Neural progenitor cell (in vitro differentiated cells): ENCODE data around the gene PMS1. TPM values are rescaled to one million over a fixed set of nuclear protein-coding genes. Genes with fewer than 3 reads are reported as not detected.

ENCODE experiments used
- DNase-seq: peaks from one replicate; pipeline ENCODE4 v3.0.0-alpha.2; 2016; ENCODE audit warnings: low spot score
- H2AFZ ChIP-seq: fragments of 200-600 bp; sonication (generic); replicated peaks from 2 replicates; pipeline ENCODE4 v1.6.1; 2016; ENCODE audit warnings: antibody characterized with exemption
- H3F3A ChIP-seq: fragments of 200-600 bp; sonication (generic); 2 replicates; pipeline ENCODE4 v1.6.1; 2016; ENCODE audit warnings: antibody characterized with exemption, low read depth
- H3K27ac ChIP-seq: fragments of 200-600 bp; sonication (generic); 2 replicates; pipeline ENCODE4 v1.5.1; 2016; ENCODE audit warnings: mild to moderate bottlenecking
- H3K27me3 ChIP-seq: fragments of 200-600 bp; sonication (generic); 2 replicates; pipeline ENCODE4 v1.6.1; 2016; ENCODE audit warnings: mild to moderate bottlenecking, moderate library complexity
- H3K36me3 ChIP-seq: fragments of 200-600 bp; sonication (generic); 2 replicates; pipeline ENCODE4 v1.5.1; 2016
- H3K4me1 ChIP-seq: fragments of 200-600 bp; sonication (generic); 2 replicates; pipeline ENCODE4 v1.6.1; 2016; ENCODE audit warnings: mixed run types
- H3K4me2 ChIP-seq: fragments of 200-600 bp; sonication (generic); 2 replicates; pipeline ENCODE4 v1.6.1; 2016
- H3K4me3 ChIP-seq: fragments of 200-600 bp; sonication (generic); 2 replicates; pipeline ENCODE4 v1.5.1; 2016
- H3K79me2 ChIP-seq: fragments of 200-600 bp; sonication (generic); 2 replicates; pipeline ENCODE4 v1.6.1; 2016; ENCODE audit warnings: low read depth
- H3K9ac ChIP-seq: fragments of 200-600 bp; sonication (generic); 2 replicates; pipeline ENCODE4 v1.6.1; 2016
- H3K9me3 ChIP-seq: fragments of 200-600 bp; sonication (generic); 2 replicates; pipeline ENCODE4 v1.5.1; 2016; ENCODE audit warnings: low read depth
- H4K20me1 ChIP-seq: fragments of 200-600 bp; sonication (generic); 2 replicates; pipeline ENCODE4 v1.6.1; 2016; ENCODE audit warnings: low read depth
- H3K27ac Mint-ChIP-seq: 3 replicates; pipeline ENCODE4 v1.8.0; 2021; ENCODE audit warnings: mixed read lengths
- H3K27me3 Mint-ChIP-seq: 2 replicates; pipeline ENCODE4 v1.8.0; 2022; ENCODE audit warnings: low read depth, mild to moderate bottlenecking, inconsistent platforms, moderate library complexity, mixed read lengths; ENCODE audit not compliant: insufficient read depth
- H3K36me3 Mint-ChIP-seq: 3 replicates; pipeline ENCODE4 v1.8.0; 2021; ENCODE audit warnings: mixed read lengths
- H3K4me1 Mint-ChIP-seq: 3 replicates; pipeline ENCODE4 v1.8.0; 2021; ENCODE audit warnings: mixed read lengths
- H3K4me3 Mint-ChIP-seq: 3 replicates; pipeline ENCODE4 v1.8.0; 2021; ENCODE audit warnings: mild to moderate bottlenecking, moderate library complexity, mixed read lengths
- H3K9me3 Mint-ChIP-seq: 3 replicates; pipeline ENCODE4 v1.8.0; 2020; ENCODE audit warnings: mixed read lengths
- EZH2 ChIP-seq: fragments of 200-600 bp; sonication (generic); IDR thresholded peaks from 2 replicates; pipeline ENCODE4 v1.6.1; 2017; ENCODE audit warnings: antibody characterized with exemption, mild to moderate bottlenecking, moderate library complexity
- EZH2phosphoT487 ChIP-seq: fragments of 200-600 bp; sonication (generic); IDR thresholded peaks from 2 replicates; pipeline ENCODE4 v1.6.1; 2017; ENCODE audit warnings: antibody characterized with exemption
- total RNA-seq: library from RNA; depleted of rRNA; stranded (reverse); fragments of >200 nt; gene quantifications from 2 replicates; pipeline ENCODE4 v1.2.3, GENCODE V29; 2015; ENCODE audit warnings: low replicate concordance
- TF ChIP-seq, protein P1 (sequence below): fragments of 200-600 bp; sonication (generic); IDR thresholded peaks from 2 replicates; pipeline ENCODE4 v1.5.1; 2017; ENCODE audit warnings: antibody characterized with exemption, mild to moderate bottlenecking

Gene PMS1
- total RNA-seq, 1 donor from 2014 or later, result 97.9 TPM

DNA sequence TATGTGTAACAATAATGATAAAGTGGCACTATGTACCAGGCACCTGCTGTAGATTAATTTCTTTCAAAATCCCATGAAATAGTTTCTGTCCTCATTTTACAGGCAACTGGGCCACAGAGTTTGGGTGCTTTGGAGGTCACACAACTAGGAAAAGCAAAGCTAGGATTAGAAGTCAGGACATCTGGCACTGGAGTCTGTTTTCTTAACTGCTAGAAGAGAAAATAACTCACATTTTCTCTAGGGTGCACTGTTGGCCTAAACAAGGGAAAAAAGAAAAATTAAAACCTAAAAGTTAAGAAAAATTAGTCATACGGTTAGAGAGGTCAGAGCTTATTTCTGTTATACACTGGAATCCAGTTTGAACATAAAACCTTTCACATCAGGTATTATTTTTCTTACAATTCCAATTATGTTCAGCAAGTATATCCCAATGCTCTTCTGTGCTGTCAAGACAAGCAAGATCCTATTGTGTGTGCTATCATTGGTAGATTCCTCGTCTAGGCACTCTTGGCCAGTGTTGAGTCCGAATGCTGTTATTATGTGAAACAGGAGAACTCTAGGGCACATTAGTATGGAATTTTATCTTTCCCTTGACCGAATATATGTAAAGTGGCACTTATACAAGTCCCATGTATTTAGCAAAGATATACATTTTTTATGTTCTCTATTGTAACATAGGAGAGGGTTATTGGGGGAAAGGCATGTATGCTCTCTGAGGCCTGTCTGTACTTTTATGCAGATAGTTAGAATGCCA lies 20.2 kb upstream of the PMS1 start:
- no peak for DNase-seq
- Mint-ChIP-seq H3K27me3 (no peaks in the 10 kb centered on the region), H3K4me1 (peaks cover 6% of the 10 kb centered on the region), H3K4me3 (peak overlapping the region; percentile 67), H3K27ac (no peak overlapping the region), H3K9me3 (no peaks in the 10 kb centered on the region), H3K36me3 (peaks cover 2% of the 10 kb centered on the region)
- Histone ChIP-seq H3K27ac (no peak overlapping the region), H3K36me3 (peaks cover 10% of the 10 kb centered on the region), H3F3A (peaks cover 26% of the 10 kb centered on the region), H4K20me1 (no peaks in the 10 kb centered on the region), H2AFZ (no peak overlapping the region), H3K4me1 (peaks cover 11% of the 10 kb centered on the region), H3K4me3 (peak overlapping the region; percentile 70), H3K4me2 (peak overlapping the region; percentile 81), H3K79me2 (peaks cover 12% of the 10 kb centered on the region), H3K27me3 (no peaks in the 10 kb centered on the region), H3K9ac (no peak overlapping the region), H3K9me3 (no peaks in the 10 kb centered on the region)
- TF ChIP-seq EZH2 (no peak), EZH2phosphoT487 (no peak)
- TF ChIP-seq, protein P1, sequence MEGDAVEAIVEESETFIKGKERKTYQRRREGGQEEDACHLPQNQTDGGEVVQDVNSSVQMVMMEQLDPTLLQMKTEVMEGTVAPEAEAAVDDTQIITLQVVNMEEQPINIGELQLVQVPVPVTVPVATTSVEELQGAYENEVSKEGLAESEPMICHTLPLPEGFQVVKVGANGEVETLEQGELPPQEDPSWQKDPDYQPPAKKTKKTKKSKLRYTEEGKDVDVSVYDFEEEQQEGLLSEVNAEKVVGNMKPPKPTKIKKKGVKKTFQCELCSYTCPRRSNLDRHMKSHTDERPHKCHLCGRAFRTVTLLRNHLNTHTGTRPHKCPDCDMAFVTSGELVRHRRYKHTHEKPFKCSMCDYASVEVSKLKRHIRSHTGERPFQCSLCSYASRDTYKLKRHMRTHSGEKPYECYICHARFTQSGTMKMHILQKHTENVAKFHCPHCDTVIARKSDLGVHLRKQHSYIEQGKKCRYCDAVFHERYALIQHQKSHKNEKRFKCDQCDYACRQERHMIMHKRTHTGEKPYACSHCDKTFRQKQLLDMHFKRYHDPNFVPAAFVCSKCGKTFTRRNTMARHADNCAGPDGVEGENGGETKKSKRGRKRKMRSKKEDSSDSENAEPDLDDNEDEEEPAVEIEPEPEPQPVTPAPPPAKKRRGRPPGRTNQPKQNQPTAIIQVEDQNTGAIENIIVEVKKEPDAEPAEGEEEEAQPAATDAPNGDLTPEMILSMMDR, result no peak

- Mint-ChIP-seq H3K4me3 (no peak overlapping the region), H3K27me3 (no peaks in the 10 kb centered on the region), H3K27ac (no peak overlapping the region), H3K9me3 (no peaks in the 10 kb centered on the region), H3K36me3 (peaks cover 17% of the 10 kb centered on the region), H3K4me1 (no peaks in the 10 kb centered on the region)
- H3K27ac ChIP-seq, result peak overlapping the region; percentile 10
- no peaks in the 10 kb centered on the region for H3K9me3 ChIP-seq
- no peaks in the 10 kb centered on the region for H3F3A ChIP-seq
- no peaks in the 10 kb centered on the region for H4K20me1 ChIP-seq
- TF ChIP-seq EZH2phosphoT487 (no peak), EZH2 (no peak)
- TF ChIP-seq, protein P1, result no peak
- no peaks in the 10 kb centered on the region for H3K79me2 ChIP-seq
- H3K36me3 ChIP-seq, result peaks cover 54% of the 10 kb centered on the region
- no peak overlapping the region for H3K4me3 ChIP-seq
- no peaks in the 10 kb centered on the region for H3K4me1 ChIP-seq
- H3K27me3 ChIP-seq, result no peaks in the 10 kb centered on the region
- no peak overlapping the region for H3K4me2 ChIP-seq
- no peak overlapping the region for H2AFZ ChIP-seq
- H3K9ac ChIP-seq, result no peak overlapping the region
- DNase-seq, result no peak
Measured at GRCh38 chr2:189770590-189771322, 13.5 kb upstream of the PMS1 start.

- Histone ChIP-seq H3K36me3 (peaks cover 50% of the 10 kb centered on the region), H3K9me3 (no peaks in the 10 kb centered on the region), H3K79me2 (no peaks in the 10 kb centered on the region), H3K4me3 (no peak overlapping the region), H3K4me1 (no peaks in the 10 kb centered on the region), H2AFZ (no peak overlapping the region), H3F3A (no peaks in the 10 kb centered on the region), H3K4me2 (no peak overlapping the region), H3K9ac (no peak overlapping the region), H3K27ac (no peak overlapping the region), H4K20me1 (no peaks in the 10 kb centered on the region), H3K27me3 (no peaks in the 10 kb centered on the region)
- Mint-ChIP-seq H3K36me3 (peaks cover 16% of the 10 kb centered on the region), H3K4me1 (no peaks in the 10 kb centered on the region), H3K27ac (no peak overlapping the region), H3K9me3 (no peaks in the 10 kb centered on the region), H3K27me3 (no peaks in the 10 kb centered on the region), H3K4me3 (no peak overlapping the region)
- TF ChIP-seq EZH2phosphoT487, result no peak
- TF ChIP-seq, protein P1, result no peak
- no peak for TF ChIP-seq EZH2
- DNase-seq, result no peak
Measured at GRCh38 chr2:189772212-189772611, 12.0 kb upstream of the PMS1 start.
